HG03521 (cell line): Measurements from ENCODE around the gene ENTPD6.
"Not testable (repeated sequence)": the region's sequence is repeated elsewhere in the genome, so short reads cannot be mapped to it uniquely, and the experiment has no call there.

Experiments
- ATAC-seq: cut with Tn5 transposase; IDR thresholded peaks from one replicate; pipeline ENCODE4 v1.9.1; 2021; ENCODE audit warnings: mild to moderate bottlenecking, moderate library complexity; ENCODE audit not compliant: unreplicated experiment

ENTPD6 gene

GRCh38 chr20:25195014-25195961 lies at the start of gene ENTPD6:
TSS of gene ENTPD6 (plus strand) at chr20:25195712. CDS start at chr20:25206537, 10,825 bp downstream.
- ATAC-seq: peak; percentile 82

DNA sequence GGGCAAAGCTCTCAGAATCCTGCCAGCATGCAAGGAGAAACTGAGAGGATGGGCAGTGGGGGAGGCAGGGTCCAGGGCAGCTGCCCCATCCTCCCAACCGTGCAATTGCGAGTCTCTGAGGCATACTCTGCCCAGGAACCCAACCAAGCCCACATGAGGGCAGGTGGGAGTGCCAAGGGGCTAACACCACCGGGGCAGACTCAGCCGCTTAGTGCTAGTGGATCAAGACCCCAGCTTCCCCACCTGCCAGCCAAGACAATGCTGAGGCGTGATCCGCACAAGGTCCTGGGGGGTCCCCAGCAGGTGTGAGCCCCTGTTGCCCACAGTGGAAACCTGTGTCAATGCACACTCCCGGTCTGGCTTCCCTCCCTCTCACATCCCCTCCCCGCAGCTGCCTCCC lies 48.5 kb upstream of the ENTPD6 start:
- no peak for ATAC-seq

- no peak for ATAC-seq
These were observed 47.8 kb upstream of the ENTPD6 start for GRCh38 chr20:25147716-25148115.

DNA sequence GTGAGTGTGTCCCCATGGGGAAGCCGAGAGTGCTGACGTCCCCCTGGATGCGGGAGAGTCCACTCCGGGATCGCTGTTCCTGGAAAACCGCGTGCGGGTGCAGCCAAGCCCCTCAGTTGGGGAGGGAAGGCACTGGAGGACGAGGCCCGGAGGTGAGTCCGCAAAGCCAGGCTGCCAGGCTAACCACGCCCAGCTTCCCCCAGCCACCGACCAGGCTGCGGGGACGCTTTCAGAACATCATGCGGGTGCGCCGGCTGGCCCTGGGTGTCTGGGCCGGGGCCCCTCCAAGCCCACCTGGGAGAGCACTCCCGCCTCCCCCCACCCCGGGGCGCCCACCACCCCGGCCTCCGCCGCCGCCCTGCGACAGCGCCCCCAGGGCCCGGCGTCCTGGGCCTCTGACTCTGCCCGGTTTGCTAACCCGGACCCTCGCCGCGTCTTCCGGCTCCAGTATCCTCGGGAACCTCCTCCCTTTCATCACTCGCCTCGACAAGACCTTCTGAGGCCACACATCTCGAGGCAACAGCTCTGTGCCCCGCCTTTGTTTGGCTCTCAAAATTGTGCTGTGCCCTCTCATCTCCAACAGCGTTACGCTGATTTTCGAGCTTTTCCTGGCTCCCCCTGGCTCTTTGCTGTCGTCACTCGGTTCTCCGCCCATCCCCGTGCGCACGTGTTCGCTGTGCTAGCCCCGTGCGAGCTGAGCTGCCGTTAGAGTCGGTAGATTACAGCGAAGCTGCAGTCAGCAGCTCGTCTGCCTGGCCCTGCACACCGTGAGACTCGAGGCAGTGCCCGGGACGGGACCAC lies 47.1 kb upstream of the ENTPD6 start:
- no peak for ATAC-seq

GRCh38 chr20:25148982-25149846 lies 46.3 kb upstream of the ENTPD6 start:
- no peak for ATAC-seq

DNA sequence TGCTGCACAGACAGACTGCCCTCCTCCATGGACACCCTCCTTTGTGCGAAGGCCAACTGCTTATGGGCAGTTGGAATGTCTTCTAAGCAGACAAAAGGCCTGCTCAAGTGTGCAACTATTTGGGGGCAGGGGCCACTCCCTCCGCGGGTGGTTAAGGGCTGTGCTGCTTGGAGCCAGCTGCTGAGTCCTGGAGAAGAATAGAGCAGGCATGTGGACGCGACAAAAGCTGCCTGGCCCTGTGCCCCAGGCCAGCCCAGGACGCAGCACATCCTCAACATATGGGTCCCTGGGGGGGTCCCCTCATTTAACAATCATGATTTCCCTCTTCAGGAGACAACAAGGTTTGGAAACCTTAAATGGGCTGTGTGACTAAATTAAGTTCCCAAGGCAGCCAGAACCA lies 45.5 kb upstream of the ENTPD6 start:
- ATAC-seq: no peak

DNA sequence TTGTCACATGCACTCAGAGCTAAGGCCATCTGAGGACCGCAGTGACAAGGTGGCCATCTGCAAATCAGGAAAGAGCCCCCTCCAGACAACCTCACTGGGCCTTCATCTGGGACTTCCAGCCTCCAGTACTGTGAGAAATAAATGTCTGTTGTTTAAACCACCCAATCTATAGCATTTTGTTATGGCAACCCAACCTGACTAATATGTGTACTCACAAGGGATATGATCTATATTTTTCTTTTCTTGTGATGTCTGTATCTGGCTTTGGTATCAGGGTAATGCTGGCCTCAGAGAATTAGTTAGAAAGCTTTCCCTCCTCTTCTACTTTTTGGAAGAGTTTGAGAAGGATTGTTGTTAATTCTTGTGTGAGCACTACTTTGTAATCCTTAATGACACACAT lies 37.5 kb upstream of the ENTPD6 start:
- ATAC-seq: no peak

DNA sequence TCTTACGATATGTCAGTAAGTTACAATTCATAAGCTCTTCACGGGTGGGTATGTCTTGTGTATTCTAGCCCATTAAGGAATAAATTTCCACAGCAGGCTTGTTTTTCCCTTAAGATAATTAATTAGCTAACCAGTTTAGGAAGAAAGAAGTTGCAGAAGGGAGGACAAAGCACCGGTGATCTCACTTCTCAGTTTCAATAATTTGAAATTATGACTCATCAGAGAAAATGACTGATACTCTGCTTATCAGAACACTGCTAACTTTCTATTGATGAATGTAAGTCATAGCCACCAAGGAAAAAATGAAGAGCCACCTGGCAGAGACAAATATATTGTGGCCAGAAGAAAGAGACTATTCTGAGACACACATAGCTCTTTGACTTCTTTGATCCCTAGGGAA lies 35.0 kb upstream of the ENTPD6 start:
- peak; percentile 61 for ATAC-seq

DNA sequence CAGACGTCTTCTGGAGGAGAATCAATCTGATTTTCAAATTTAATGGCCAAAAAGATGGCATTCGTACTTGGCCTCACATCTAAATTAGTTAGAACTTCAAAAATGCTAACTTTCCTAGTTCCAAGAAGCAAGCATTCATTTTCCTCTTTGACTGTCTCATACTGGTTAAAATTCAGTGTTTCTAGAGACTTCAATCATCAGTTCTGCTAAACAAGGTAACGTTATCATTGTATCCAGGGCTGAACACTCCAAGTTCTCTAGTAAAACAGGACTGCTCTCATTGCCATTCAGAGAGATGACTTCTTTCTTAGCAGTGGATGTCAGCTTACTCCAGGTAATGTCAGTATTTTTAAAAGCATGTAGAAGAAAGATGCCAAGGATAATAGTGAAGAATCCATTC lies 34.6 kb upstream of the ENTPD6 start:
- no peak for ATAC-seq

GRCh38 chr20:25165128-25165527 lies 30.4 kb upstream of the ENTPD6 start:
- ATAC-seq: no peak

- not testable (repeated sequence) for ATAC-seq
These were observed 29.3 kb upstream of the ENTPD6 start for GRCh38 chr20:25166105-25166782.

GRCh38 chr20:25173321-25173720 lies 22.2 kb upstream of the ENTPD6 start:
- ATAC-seq: no peak

GRCh38 chr20:25173886-25174308 lies 21.6 kb upstream of the ENTPD6 start:
- ATAC-seq: no peak

- ATAC-seq: no peak
These were observed 19.3 kb upstream of the ENTPD6 start for GRCh38 chr20:25176184-25176583.

DNA sequence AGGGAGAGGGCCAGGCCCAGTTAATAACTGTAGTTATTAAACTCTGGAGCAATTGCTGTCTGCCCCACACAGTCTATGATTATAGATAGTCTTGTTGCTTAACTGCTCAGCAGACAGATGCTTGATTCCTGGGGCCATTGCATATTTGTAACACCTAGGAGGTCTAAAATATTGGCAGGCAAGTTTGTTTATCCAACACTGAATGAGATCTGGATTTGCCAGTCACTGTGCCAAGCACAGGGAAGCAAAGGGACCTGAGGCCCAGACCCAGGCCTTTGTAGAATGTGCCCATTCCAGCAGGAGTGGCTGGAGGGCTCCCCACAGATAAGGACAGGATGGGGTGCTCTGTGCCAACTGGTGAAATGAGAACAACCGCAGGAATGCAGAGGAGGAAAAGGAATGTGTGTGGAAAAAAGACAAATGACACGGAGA lies 17.6 kb upstream of the ENTPD6 start:
- no peak for ATAC-seq

GRCh38 chr20:25178563-25179438 lies 16.7 kb upstream of the ENTPD6 start:
- ATAC-seq: no peak

DNA sequence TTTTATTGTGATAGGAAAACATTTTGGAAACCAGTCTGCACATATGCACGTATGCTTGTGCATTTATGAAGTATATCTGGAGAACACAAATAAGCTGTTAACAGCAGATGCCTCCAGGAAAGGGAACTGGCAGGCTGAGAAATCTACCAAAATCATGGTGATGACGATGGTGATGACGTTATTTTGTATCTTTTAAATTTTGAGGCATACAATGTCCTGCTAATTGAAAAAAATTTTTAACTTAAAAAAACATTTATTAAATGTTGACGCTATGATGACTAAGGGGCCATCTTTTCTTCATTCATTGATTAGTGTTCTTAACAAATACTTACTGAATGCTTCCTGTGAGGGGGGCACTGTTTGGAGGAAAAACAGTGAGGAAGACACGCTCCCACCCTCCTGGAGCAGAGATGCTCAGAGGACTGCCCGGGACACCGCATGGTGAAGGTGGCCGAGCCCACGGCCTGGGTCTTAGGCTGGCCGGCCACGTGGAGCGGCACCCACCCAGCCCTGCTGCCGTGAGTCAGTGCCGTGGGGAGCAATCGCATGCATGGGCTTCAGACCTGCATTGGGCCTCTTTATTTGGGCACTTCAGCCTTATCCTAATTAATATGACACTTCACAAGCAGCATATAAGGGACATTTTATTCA lies 15.9 kb upstream of the ENTPD6 start:
- no peak for ATAC-seq

- not testable (repeated sequence) for ATAC-seq
These were observed 11.1 kb upstream of the ENTPD6 start for GRCh38 chr20:25184391-25184790.

GRCh38 chr20:25187220-25187619 lies 8.3 kb upstream of the ENTPD6 start:
- no peak for ATAC-seq
